LNCaP clone FGC (cell line): Measurements from ENCODE around the gene CPA1.

Experiments
- DNase-seq: peaks from one replicate; pipeline ENCODE4 v3.0.0-alpha.2; 2011; ENCODE audit warnings: low read depth
- H3K4me3 ChIP-seq: 2 replicates; pipeline ENCODE4 v1.5.1; 2011; ENCODE audit warnings: mild to moderate bottlenecking, low read depth, low read length, control low read depth
- CTCF ChIP-seq: IDR thresholded peaks from 2 replicates; pipeline ENCODE4 v1.5.1; 2012; ENCODE audit warnings: mild to moderate bottlenecking; ENCODE audit not compliant: control insufficient read depth, insufficient read depth; ENCODE audit errors: extremely low read depth

Gene CPA1

GRCh38 chr7:130356876-130357611, 23.2 kb upstream of the CPA1 start:
- DNase-seq = no peak
- TF ChIP-seq CTCF = no peak
- no peak overlapping the region for H3K4me3 ChIP-seq

GRCh38 chr7:130358471-130358870, 21.8 kb upstream of the CPA1 start:
- no peak for TF ChIP-seq CTCF
- no peak for DNase-seq
- H3K4me3 ChIP-seq = no peak overlapping the region

- DNase-seq = no peak
- H3K4me3 ChIP-seq = no peak overlapping the region
- no peak for TF ChIP-seq CTCF
These were observed 20.9 kb upstream of the CPA1 start for GRCh38 chr7:130359276-130359857.

- TF ChIP-seq CTCF = no peak
- H3K4me3 ChIP-seq = no peak overlapping the region
- DNase-seq = no peak
These were observed 19.8 kb upstream of the CPA1 start for GRCh38 chr7:130360518-130360917.

- H3K4me3 ChIP-seq = no peak overlapping the region
- DNase-seq = no peak
- TF ChIP-seq CTCF = no peak
These were observed 18.6 kb upstream of the CPA1 start for GRCh38 chr7:130361681-130362080.

- no peak for DNase-seq
- no peak overlapping the region for H3K4me3 ChIP-seq
- TF ChIP-seq CTCF = no peak
These were observed 18.0 kb upstream of the CPA1 start for GRCh38 chr7:130362251-130362816.
